ENCODE measurements around the gene GPR55.
A peak's percentile ranks its signal among the peaks of the same experiment; 100 is the strongest.
"Not testable (repeated sequence)": the region's sequence is repeated elsewhere in the genome, so short reads cannot be mapped to it uniquely, and the experiment has no call there.

The GPR55 gene

GRCh38 chr2:230924470-230925341 is at the start of gene GPR55:
GPR55 (minus strand) TSS chr2:230925242; CDS start chr2:230910962, 14,280 bp downstream.
- no peak for DNase-seq

GRCh38 chr2:230974096-230974913 is 49.3 kb upstream of the GPR55 start:
- peak; percentile 91 for DNase-seq

GRCh38 chr2:230972046-230972445 is 47.0 kb upstream of the GPR55 start:
- no peak for DNase-seq

- no peak for DNase-seq
Observed at GRCh38 chr2:230969659-230970015, 44.6 kb upstream of the GPR55 start.

GRCh38 chr2:230968921-230969658 is 44.0 kb upstream of the GPR55 start:
- DNase-seq: no peak

GRCh38 chr2:230968314-230968713 is 43.3 kb upstream of the GPR55 start:
- DNase-seq: not testable (repeated sequence)

GRCh38 chr2:230967113-230967512 is 42.1 kb upstream of the GPR55 start:
- no peak for DNase-seq

- DNase-seq: no peak
Observed at GRCh38 chr2:230964136-230964730, 39.2 kb upstream of the GPR55 start.

- DNase-seq: peak; percentile 13
Observed at GRCh38 chr2:230961091-230961491, 36.0 kb upstream of the GPR55 start.

- no peak for DNase-seq
Observed at GRCh38 chr2:230960026-230960425, 35.0 kb upstream of the GPR55 start.

- DNase-seq: no peak
Observed at GRCh38 chr2:230958820-230959756, 34.0 kb upstream of the GPR55 start.

GRCh38 chr2:230957756-230958391 is 32.8 kb upstream of the GPR55 start:
- DNase-seq: no peak

GRCh38 chr2:230956827-230957755 is 32.0 kb upstream of the GPR55 start:
- DNase-seq: peak; percentile 45

GRCh38 chr2:230955163-230955737 is 30.2 kb upstream of the GPR55 start:
- no peak for DNase-seq

GRCh38 chr2:230954746-230955145 is 29.7 kb upstream of the GPR55 start:
- no peak for DNase-seq

GRCh38 chr2:230953845-230954244 is 28.8 kb upstream of the GPR55 start:
- DNase-seq: no peak

GRCh38 chr2:230952226-230952956 is 27.3 kb upstream of the GPR55 start:
- DNase-seq: no peak

- DNase-seq: no peak
Observed at GRCh38 chr2:230951396-230951795, 26.4 kb upstream of the GPR55 start.

GRCh38 chr2:230950874-230951339 is 25.9 kb upstream of the GPR55 start:
- no peak for DNase-seq

Measured in NCI-H226 (cell line).